Thyroid gland (tissue), 4 donors: ENCODE data around the gene CDC25C. TPM values are rescaled to one million over a fixed set of nuclear protein-coding genes. Genes with fewer than 3 reads are reported as not detected.

ENCODE experiments used
- DNase-seq, 2 donors: peaks; one replicate each; pipeline ENCODE4 v3.0.0-alpha.2; 2019
- H3K27ac ChIP-seq, 3 donors: fragments of 200-600 bp; sonication (generic); 1 replicate in 2 of 3; 2 replicates in 1 of 3; pipeline ENCODE4 v1.5.1; 2016 to 2019; ENCODE audit warnings: mild to moderate bottlenecking in 1 of 3, moderate library complexity in 1 of 3
- H3K27me3 ChIP-seq: fragments of 200-600 bp; sonication (generic); one replicate; pipeline ENCODE4 v1.5.1; 2019
- H3K36me3 ChIP-seq, 2 donors: fragments of 200-600 bp; sonication (generic); one replicate each; pipeline ENCODE4 v1.5.1; 2016 to 2019
- H3K4me1 ChIP-seq, 2 donors: fragments of 200-600 bp; sonication (generic); one replicate each; pipeline ENCODE4 v1.5.1; 2017 to 2019
- H3K4me3 ChIP-seq, 3 donors: fragments of 200-600 bp; sonication (generic); replicated peaks in 1 of 3; 1 replicate in 2 of 3; 2 replicates in 1 of 3; pipeline ENCODE4 v1.5.1; 2016; ENCODE audit warnings: mild to moderate bottlenecking in 1 of 3
- H3K9me3 ChIP-seq: fragments of 200-600 bp; sonication (generic); one replicate; pipeline ENCODE4 v1.5.1; 2017
- POLR2A ChIP-seq, 2 donors: fragments of 450-650 bp; IDR thresholded peaks; one replicate each; pipeline ENCODE4 v1.6.1; 2017; ENCODE audit warnings: antibody characterized with exemption in 2 of 2, mild to moderate bottlenecking in 2 of 2, moderate library complexity in 1 of 2
- WGBS, 2 donors: methylation state at CpG; one replicate each; pipeline ENCODE4 v1.1.5; 2017; 5-methylcytosine and 5-hydroxymethylcytosine counted together
- intact Hi-C: fragments of 100-400 bp; cut with DNase I; formaldehyde crosslinking; loops from one replicate; pipeline ENCODE4 v1.15.1; 2023
- total RNA-seq, 4 donors: library from RNA; depleted of rRNA; stranded (reverse); fragments of >200 nt; gene quantifications; one replicate each; pipeline ENCODE4 v1.2.3, GENCODE V29; 2016
- TF ChIP-seq, protein P1 (sequence below), 6 experiments: fragments of 200-600 bp in 3 of 6; fragments of 450-650 bp in 3 of 6; sonication (generic) in 3 of 6; IDR thresholded peaks; one replicate each; pipeline ENCODE4 v1.5.1; 2016 to 2019; ENCODE audit warnings: antibody characterized with exemption in 6 of 6, mild to moderate bottlenecking in 2 of 6, inconsistent platforms in 1 of 6, moderate library complexity in 1 of 6

The CDC25C gene
- total RNA-seq, 4 donors from 2014 or later = 0.27 TPM; not detected in 3

DNA sequence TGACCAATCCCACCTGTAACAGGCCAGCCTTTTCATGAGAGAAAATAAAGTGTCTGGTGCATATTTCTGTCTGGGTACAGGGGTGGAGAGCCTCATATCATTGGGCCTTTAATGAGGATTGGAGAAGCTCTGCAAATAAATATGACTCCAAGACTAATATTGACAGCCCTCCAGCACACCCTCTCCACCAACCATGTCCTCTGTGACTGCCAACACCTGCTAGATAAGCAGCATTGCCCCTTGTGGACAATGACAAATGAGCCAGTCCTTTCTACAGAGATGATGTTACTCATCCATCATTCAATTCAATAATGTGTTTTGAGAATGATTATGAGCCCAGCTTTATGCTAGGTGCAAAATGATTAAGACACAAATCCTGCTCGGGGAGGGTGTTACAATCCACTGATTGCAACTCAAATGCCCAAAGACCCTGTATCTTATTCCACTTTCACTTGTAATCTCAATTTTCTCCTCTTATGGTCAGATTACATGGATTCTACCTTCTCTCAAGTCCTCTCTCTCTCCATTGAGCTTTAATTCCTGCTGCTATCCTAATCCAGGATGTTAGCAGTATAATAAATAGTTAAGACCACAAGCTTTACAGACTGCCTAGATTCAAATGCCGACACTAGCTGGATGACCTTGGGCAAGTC is 55.1 kb downstream of the CDC25C start:
- TF ChIP-seq, protein P1, sequence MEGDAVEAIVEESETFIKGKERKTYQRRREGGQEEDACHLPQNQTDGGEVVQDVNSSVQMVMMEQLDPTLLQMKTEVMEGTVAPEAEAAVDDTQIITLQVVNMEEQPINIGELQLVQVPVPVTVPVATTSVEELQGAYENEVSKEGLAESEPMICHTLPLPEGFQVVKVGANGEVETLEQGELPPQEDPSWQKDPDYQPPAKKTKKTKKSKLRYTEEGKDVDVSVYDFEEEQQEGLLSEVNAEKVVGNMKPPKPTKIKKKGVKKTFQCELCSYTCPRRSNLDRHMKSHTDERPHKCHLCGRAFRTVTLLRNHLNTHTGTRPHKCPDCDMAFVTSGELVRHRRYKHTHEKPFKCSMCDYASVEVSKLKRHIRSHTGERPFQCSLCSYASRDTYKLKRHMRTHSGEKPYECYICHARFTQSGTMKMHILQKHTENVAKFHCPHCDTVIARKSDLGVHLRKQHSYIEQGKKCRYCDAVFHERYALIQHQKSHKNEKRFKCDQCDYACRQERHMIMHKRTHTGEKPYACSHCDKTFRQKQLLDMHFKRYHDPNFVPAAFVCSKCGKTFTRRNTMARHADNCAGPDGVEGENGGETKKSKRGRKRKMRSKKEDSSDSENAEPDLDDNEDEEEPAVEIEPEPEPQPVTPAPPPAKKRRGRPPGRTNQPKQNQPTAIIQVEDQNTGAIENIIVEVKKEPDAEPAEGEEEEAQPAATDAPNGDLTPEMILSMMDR (IDR thresholded peaks at IDR 0.05) = no peak
- TF ChIP-seq POLR2A (IDR thresholded peaks at IDR 0.05) = no peak
- no peaks in the 10 kb centered on the region for H3K27me3 ChIP-seq
- H3K4me1 ChIP-seq = peaks cover 5 to 7% of the 10 kb centered on the region in 2 donors
- H3K4me3 ChIP-seq = no peak overlapping the region
- H3K36me3 ChIP-seq = no peaks in the 10 kb centered on the region
- H3K27ac ChIP-seq = no peak overlapping the region
- 88 to 93% methylated on average over 2 of the region's 2 CpGs for WGBS, 2 donors
- no peak for DNase-seq
- no peaks in the 10 kb centered on the region for H3K9me3 ChIP-seq
- intact Hi-C loops = no loop called here

DNA sequence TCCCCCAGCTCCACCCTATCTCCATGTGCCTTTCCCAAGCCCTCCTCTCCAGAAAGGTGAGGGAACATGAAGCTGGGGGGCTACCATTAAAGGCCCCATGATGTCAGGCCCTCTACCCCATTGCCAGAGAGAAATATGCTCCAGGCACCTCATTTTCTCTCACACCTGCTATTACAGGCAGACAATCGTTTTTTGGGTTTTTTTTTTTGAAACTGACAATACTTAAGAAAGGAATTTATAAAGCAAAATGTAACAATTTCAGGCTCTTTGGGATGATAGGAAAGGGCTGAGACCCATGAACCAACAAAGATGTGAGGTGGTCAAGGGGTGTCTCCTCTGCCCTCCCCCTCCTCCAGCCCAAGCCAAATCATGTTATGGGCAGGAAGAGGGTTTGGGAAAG is 55.7 kb downstream of the CDC25C start:
- no peaks in the 10 kb centered on the region for H3K27me3 ChIP-seq
- peaks cover 5 to 7% of the 10 kb centered on the region in 2 donors for H3K4me1 ChIP-seq
- no peak overlapping the region for H3K27ac ChIP-seq
- DNase-seq = no peak
- intact Hi-C loops = no loop called here
- H3K4me3 ChIP-seq = no peak overlapping the region
- H3K9me3 ChIP-seq = no peaks in the 10 kb centered on the region
- TF ChIP-seq, protein P1 (IDR thresholded peaks at IDR 0.05) = no peak
- no peak for TF ChIP-seq POLR2A (IDR thresholded peaks at IDR 0.05)
- H3K36me3 ChIP-seq = no peaks in the 10 kb centered on the region
- 60 to 88% methylated on average over 1 of the region's 1 CpG for WGBS, 2 donors

DNA sequence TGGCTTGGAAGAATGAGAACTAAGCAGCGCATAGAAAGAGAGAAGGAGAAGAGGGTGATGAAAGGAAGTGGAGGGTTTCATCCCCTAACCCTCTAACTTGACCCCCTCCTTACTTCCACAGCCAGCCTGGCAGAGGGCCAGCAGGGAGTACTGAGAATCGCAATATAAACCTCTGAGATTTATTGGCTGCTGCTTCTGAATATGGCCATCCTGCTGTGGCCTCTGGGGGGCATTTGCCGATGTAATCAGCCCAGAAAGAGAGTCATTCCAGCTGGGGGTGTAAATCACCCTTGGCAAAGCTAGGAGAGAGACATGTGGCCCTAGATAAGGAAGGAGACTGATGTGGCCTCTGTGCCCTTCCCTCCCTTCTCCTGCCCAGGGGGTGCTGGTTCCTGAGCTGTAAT is 56.2 kb downstream of the CDC25C start:
- no peak overlapping the region for H3K27ac ChIP-seq
- intact Hi-C loops = no loop called here
- peak in 1 of 2 donors; percentile 2 for DNase-seq

DNA sequence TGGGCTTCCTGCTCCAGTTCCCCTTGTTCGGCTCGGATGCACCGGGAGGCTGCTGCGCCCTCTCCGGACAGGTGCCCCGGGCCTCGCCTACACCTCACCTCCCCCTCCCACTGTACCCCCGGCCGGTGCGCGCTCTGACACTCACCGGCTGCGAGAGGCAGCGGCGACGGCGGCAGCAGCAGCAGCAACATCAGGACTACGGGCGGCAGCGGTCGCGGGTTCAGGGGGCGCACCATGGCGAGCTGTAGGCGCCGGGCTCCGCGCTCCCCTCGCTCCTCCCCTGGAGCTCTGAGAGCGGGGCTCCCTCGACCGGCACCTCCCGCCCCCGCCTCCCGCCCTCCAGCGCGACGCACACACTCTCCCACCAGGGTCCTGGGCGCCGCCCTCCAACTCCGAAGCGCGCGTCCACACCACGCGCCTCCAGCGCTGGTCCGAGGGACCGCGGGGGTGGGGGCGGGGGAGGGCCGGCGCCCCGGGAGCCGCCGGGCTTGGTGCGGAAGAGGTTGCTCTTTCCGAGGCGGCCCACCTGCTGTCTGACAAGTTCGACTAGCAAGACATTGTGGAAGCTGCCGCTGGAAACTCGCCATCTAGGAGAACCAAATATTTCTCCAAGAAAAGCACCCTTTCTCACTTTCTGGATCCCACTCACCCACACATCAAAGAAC is 57.3 kb downstream of the CDC25C start, which contains the start of gene GFRA3:
Gene GFRA3, minus strand, starts transcription at position 433 of the 665 bp plus-strand sequence. Its CDS starts 197 bp downstream, at position 236.
- no peaks in the 10 kb centered on the region for H3K9me3 ChIP-seq
- DNase-seq = peak in 1 of 2 donors; percentile 18
- H3K27me3 ChIP-seq = no peaks in the 10 kb centered on the region
- H3K4me3 ChIP-seq = peak within 1 kb of the TSS in 1 of 3 donors; percentile 26
- no peaks in the 10 kb centered on the region for H3K36me3 ChIP-seq
- intact Hi-C loops = no loop called here
- peaks cover 5 to 7% of the 10 kb centered on the region in 2 donors for H3K4me1 ChIP-seq
- 3 to 9% methylated on average over 7 to 24 of the region's 62 CpGs for WGBS, 2 donors
- TF ChIP-seq POLR2A (IDR thresholded peaks at IDR 0.05) = no peak
- TF ChIP-seq, protein P1 (IDR thresholded peaks at IDR 0.05) = no peak
- no peak within 1 kb of the TSS for H3K27ac ChIP-seq

More for the DNA sequence above, 56.2 kb downstream of the CDC25C start:
- no peaks in the 10 kb centered on the region for H3K36me3 ChIP-seq
- no peak overlapping the region for H3K4me3 ChIP-seq
- 54 to 62% methylated on average over 3 of the region's 3 CpGs for WGBS, 2 donors
- no peaks in the 10 kb centered on the region for H3K27me3 ChIP-seq
- H3K4me1 ChIP-seq = peaks cover 5 to 7% of the 10 kb centered on the region in 2 donors
- TF ChIP-seq, protein P1 (IDR thresholded peaks at IDR 0.05) = no peak
- TF ChIP-seq POLR2A (IDR thresholded peaks at IDR 0.05) = no peak
- no peaks in the 10 kb centered on the region for H3K9me3 ChIP-seq

DNA sequence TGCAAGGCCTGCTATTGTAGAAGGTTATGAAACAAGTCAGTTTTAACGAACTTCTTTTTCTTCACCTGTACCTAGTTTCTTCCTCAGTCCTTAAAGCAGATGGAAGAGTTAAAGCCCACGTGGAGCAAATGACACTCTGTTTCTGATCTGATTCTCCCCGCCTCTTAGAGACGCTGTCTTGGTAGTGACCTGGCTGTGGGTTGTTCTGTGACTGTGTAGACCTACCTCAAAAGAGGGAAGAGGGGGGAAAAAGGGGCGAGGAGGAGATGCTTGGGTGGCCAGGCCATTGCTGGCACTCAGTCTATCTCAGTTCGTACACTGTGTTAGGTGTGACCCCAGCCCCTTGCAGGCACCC is 57.8 kb downstream of the CDC25C start:
- intact Hi-C loops = no loop called here
- TF ChIP-seq, protein P1 (IDR thresholded peaks at IDR 0.05) = no peak
- TF ChIP-seq POLR2A (IDR thresholded peaks at IDR 0.05) = no peak
- Histone ChIP-seq H3K4me1 (peaks cover 5 to 7% of the 10 kb centered on the region in 2 donors), H3K4me3 (no peak overlapping the region), H3K27ac (no peak overlapping the region), H3K36me3 (no peaks in the 10 kb centered on the region), H3K9me3 (no peaks in the 10 kb centered on the region), H3K27me3 (no peaks in the 10 kb centered on the region)
- DNase-seq = no peak
- 63 to 66% methylated on average over 5 to 6 of the region's 6 CpGs for WGBS, 2 donors
